Fibroblast of lung (primary cell): Measurements from ENCODE around the gene ARFIP1. TPM values are rescaled to one million over a fixed set of nuclear protein-coding genes. Genes with fewer than 3 reads are reported as not detected.

ENCODE experiments used
- DNase-seq, 2 donors: peaks; one replicate each; pipeline versions ENCODE4 v3.0.0 to v3.0.0-alpha.2; 2010; ENCODE audit warnings: low read depth in 2 of 2
- H2AFZ ChIP-seq: 2 replicates; pipeline ENCODE4 v1.5.1; 2012; ENCODE audit warnings: low read length, control low read depth, inconsistent platforms
- H3K27ac ChIP-seq: 2 replicates; pipeline ENCODE4 v1.5.1; 2011; ENCODE audit warnings: low read length, control low read depth; ENCODE audit not compliant: insufficient read depth
- H3K27me3 ChIP-seq: 2 replicates; pipeline ENCODE4 v1.5.1; 2011; ENCODE audit warnings: mild to moderate bottlenecking, low read length; ENCODE audit not compliant: control insufficient read depth, insufficient read depth
- H3K36me3 ChIP-seq: 2 replicates; pipeline ENCODE4 v1.5.1; 2011; ENCODE audit warnings: low read length; ENCODE audit not compliant: control insufficient read depth, insufficient read depth
- H3K4me1 ChIP-seq: 2 replicates; pipeline ENCODE4 v1.5.1; 2011; ENCODE audit warnings: low read length; ENCODE audit not compliant: control insufficient read depth, insufficient read depth; ENCODE audit errors: extremely low read depth
- H3K4me2 ChIP-seq: 2 replicates; pipeline ENCODE4 v1.5.1; 2011; ENCODE audit warnings: low read length, control low read depth; ENCODE audit not compliant: insufficient read depth; ENCODE audit errors: extremely low read depth
- H3K4me3 ChIP-seq, 4 experiments: fragments of 200-600 bp in 1 of 4; sonication (generic) in 1 of 4; replicated peaks in 1 of 4; 2 replicates each; pipeline ENCODE4 v1.5.1; 2011 to 2016; ENCODE audit warnings: low read length in 4 of 4, low read depth in 3 of 4, mild to moderate bottlenecking in 3 of 4, control low read depth in 2 of 4, inconsistent platforms in 1 of 4, mixed read lengths in 1 of 4; ENCODE audit not compliant: insufficient read depth in 1 of 4; ENCODE audit errors: control extremely low read depth in 1 of 4
- H3K79me2 ChIP-seq: 2 replicates; pipeline ENCODE4 v1.5.1; 2012; ENCODE audit warnings: mild to moderate bottlenecking, low read length, inconsistent platforms; ENCODE audit not compliant: control insufficient read depth, insufficient read depth
- H3K9ac ChIP-seq: 2 replicates; pipeline ENCODE4 v1.5.1; 2011; ENCODE audit warnings: mild to moderate bottlenecking, low read length, control low read depth; ENCODE audit not compliant: insufficient read depth
- H3K9me3 ChIP-seq: 2 replicates; pipeline ENCODE4 v1.5.1; 2012; ENCODE audit warnings: low read depth, low read length; ENCODE audit not compliant: control insufficient read depth, insufficient read depth
- H4K20me1 ChIP-seq: 2 replicates; pipeline ENCODE4 v1.5.1; 2011; ENCODE audit warnings: low read length; ENCODE audit not compliant: control insufficient read depth, insufficient read depth; ENCODE audit errors: extremely low read depth
- EZH2 ChIP-seq: IDR thresholded peaks from 2 replicates; pipeline ENCODE4 v1.5.1; 2012; ENCODE audit warnings: low read length, control low read depth, mild to moderate bottlenecking; ENCODE audit errors: missing control alignments
- polyA plus RNA-seq, 2 donors: library from polyadenylated mRNA; depleted of rRNA in 1 of 2; stranded (reverse) in 1 of 2; unstranded in 1 of 2; fragments of >200 nt; gene quantifications; 2 replicates each; pipeline ENCODE4 v1.2.1, GENCODE V29; 2011 to 2012; ENCODE audit warnings: missing spikeins in 1 of 2
- total RNA-seq: library from RNA; depleted of rRNA; stranded (reverse); fragments of >200 nt; gene quantifications from 2 replicates; pipeline ENCODE4 v1.2.1, GENCODE V29; 2014
- TF ChIP-seq, protein P1 (sequence below), 2 donors: IDR thresholded peaks in 1 of 2; conservative IDR thresholded peaks in 1 of 2; 1 replicate in 1 of 2; 2 replicates in 1 of 2; pipeline ENCODE4 v1.5.1; 2011 to 2012; ENCODE audit warnings: low read length in 2 of 2, control low read depth in 1 of 2, inconsistent platforms in 1 of 2, low read depth in 1 of 2, mild to moderate bottlenecking in 1 of 2

Gene ARFIP1
- total and polyA plus RNA-seq, 2 donors (not counting 1 experiment from before 2014, with no cell fraction given), result 35.6 to 40.8 TPM

DNA sequence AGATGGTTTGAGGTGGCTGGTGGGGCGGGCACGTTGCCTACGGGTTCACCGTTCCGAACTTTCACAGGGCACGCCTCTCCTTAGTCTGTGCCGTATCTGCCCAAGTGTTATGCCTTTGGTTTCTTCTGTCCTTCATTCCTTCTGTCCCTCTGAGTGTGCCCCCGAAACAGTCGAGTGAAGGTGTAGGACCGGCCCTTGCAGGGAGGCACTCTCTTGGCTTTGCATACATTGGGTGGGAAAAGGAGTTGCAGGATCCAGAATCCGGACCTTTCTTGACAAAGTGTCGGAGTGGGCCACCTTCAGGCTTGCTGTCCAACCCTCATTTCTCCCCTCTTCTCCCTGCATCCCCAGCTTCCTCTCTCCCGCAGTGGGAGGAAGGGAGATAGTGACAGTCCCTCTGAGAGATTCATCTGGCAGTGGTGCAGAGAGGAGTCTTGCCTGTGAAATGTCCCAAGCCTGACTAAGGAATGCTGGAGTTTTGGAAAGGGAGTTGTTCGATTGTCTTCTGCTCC lies 569 bp downstream of the ARFIP1 start:
- peak in 1 of 2 donors; percentile 25 for DNase-seq
- H3K79me2 ChIP-seq, result peaks cover 47% of the 10 kb centered on the region

GRCh38 chr4:152784490-152785350 lies 5.0 kb downstream of the ARFIP1 start:
- Histone ChIP-seq H3K9me3 (no peaks in the 10 kb centered on the region), H3K4me1 (peaks cover 2% of the 10 kb centered on the region), H4K20me1 (no peaks in the 10 kb centered on the region), H3K36me3 (no peaks in the 10 kb centered on the region), H3K4me2 (no peak overlapping the region), H3K27ac (no peak overlapping the region), H2AFZ (no peak overlapping the region), H3K4me3 (no peak overlapping the region), H3K79me2 (peaks cover 66% of the 10 kb centered on the region), H3K9ac (no peak overlapping the region), H3K27me3 (no peaks in the 10 kb centered on the region)
- DNase-seq, result peak; percentile 13 to 58
- TF ChIP-seq, protein P1, sequence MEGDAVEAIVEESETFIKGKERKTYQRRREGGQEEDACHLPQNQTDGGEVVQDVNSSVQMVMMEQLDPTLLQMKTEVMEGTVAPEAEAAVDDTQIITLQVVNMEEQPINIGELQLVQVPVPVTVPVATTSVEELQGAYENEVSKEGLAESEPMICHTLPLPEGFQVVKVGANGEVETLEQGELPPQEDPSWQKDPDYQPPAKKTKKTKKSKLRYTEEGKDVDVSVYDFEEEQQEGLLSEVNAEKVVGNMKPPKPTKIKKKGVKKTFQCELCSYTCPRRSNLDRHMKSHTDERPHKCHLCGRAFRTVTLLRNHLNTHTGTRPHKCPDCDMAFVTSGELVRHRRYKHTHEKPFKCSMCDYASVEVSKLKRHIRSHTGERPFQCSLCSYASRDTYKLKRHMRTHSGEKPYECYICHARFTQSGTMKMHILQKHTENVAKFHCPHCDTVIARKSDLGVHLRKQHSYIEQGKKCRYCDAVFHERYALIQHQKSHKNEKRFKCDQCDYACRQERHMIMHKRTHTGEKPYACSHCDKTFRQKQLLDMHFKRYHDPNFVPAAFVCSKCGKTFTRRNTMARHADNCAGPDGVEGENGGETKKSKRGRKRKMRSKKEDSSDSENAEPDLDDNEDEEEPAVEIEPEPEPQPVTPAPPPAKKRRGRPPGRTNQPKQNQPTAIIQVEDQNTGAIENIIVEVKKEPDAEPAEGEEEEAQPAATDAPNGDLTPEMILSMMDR (conservative IDR thresholded peaks at IDR 0.05 in 1 of 2, IDR thresholded peaks at IDR 0.05 in 1 of 2; ENCODE audit: low read depth in 1 of 2, low read length in 2 of 2), result peak in 1 of 2 donors; percentile 35
- TF ChIP-seq EZH2, result no peak

More for the DNA sequence above, 569 bp downstream of the ARFIP1 start:
- peak overlapping the region; percentile 88 for H3K4me2 ChIP-seq
- peak overlapping the region; percentile 80 to 96 (median 93) for H3K4me3 ChIP-seq
- no peaks in the 10 kb centered on the region for H3K36me3 ChIP-seq
- no peaks in the 10 kb centered on the region for H3K27me3 ChIP-seq
- peak overlapping the region; percentile 88 for H3K9ac ChIP-seq
- no peaks in the 10 kb centered on the region for H3K9me3 ChIP-seq
- H3K4me1 ChIP-seq, result peaks cover 2% of the 10 kb centered on the region
- peak overlapping the region; percentile 94 for H3K27ac ChIP-seq
- H4K20me1 ChIP-seq, result no peaks in the 10 kb centered on the region
- TF ChIP-seq EZH2, result no peak
- TF ChIP-seq, protein P1 (conservative IDR thresholded peaks at IDR 0.05 in 1 of 2, IDR thresholded peaks at IDR 0.05 in 1 of 2; ENCODE audit: low read depth in 1 of 2, low read length in 2 of 2), result no peak
- H2AFZ ChIP-seq, result peak overlapping the region; percentile 88
